ENCODE data around the gene RPP14.

DNA sequence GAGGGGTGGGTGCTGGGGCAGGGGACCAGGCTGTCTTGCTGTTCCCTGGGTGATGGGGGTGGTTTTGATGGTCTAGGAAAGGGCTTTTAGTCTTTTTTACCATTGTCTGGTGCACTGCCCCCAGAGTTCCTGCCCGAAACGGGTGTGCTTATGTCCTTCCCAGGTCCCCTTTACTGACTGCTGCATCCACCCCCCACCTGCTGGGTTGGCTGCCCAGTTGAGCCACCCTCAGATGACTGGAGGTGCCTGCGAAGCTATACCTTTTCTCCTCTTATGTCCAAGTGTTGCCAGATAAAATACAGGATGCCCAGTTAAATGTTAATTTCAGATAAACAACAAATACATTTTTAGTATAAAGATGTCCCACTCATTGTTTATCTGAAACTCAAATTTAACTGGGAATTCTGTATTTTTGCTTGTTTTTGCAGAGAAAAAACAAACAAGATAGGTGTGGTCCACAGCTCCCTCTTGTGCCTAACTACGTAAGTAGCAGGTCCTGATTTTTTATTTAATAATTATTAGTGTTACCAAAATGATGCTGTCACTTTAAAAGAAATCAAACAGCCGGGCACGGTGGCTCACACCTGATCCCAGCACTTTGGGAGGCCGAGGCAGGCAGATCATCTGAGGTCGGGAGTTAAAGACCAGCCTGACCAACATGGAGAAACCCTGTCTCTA lies 6.1 kb upstream of the RPP14 start:
- TF ChIP-seq, protein P1, sequence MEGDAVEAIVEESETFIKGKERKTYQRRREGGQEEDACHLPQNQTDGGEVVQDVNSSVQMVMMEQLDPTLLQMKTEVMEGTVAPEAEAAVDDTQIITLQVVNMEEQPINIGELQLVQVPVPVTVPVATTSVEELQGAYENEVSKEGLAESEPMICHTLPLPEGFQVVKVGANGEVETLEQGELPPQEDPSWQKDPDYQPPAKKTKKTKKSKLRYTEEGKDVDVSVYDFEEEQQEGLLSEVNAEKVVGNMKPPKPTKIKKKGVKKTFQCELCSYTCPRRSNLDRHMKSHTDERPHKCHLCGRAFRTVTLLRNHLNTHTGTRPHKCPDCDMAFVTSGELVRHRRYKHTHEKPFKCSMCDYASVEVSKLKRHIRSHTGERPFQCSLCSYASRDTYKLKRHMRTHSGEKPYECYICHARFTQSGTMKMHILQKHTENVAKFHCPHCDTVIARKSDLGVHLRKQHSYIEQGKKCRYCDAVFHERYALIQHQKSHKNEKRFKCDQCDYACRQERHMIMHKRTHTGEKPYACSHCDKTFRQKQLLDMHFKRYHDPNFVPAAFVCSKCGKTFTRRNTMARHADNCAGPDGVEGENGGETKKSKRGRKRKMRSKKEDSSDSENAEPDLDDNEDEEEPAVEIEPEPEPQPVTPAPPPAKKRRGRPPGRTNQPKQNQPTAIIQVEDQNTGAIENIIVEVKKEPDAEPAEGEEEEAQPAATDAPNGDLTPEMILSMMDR (IDR thresholded peaks at IDR 0.05; ENCODE audit: low read depth, low read length): no peak
- TF ChIP-seq POLR2A (IDR thresholded peaks at IDR 0.05; ENCODE audit: extremely low read depth, insufficient read length) (no peak), MYC (IDR thresholded peaks at IDR 0.05; ENCODE audit: low read depth, low read length) (no peak)

Measured in NB4 (cell line).